WTC11 (cell line): ENCODE results near the gene FOXC1. TPM values are rescaled to one million over a fixed set of nuclear protein-coding genes. Genes with fewer than 3 reads are reported as not detected.
A peak's percentile ranks its signal among the peaks of the same experiment; 100 is the strongest.

ENCODE experiments used
- ATAC-seq: fragments of 200-7000 bp; cut with Tn5 transposase; 2 replicates; pipeline ENCODE4 v1.10.0; 2021; ENCODE audit warnings: mild to moderate bottlenecking, moderate library complexity
- CTCF ChIA-PET: fragments of 300-600 bp; sonication (Branson Sonifier 250); formaldehyde crosslinking; loops from one replicate; lab custom pipeline; 2021; ENCODE audit warnings: antibody characterized with exemption; lab: Charles Lee
- POLR2A ChIA-PET: fragments of 350-600 bp; sonication (Branson Sonifier 250); formaldehyde crosslinking; loops from one replicate; lab custom pipeline; 2021; ENCODE audit warnings: antibody characterized with exemption; lab: Charles Lee
- DNase-seq: peaks from one replicate; pipeline ENCODE4 v3.0.0; 2021; ENCODE audit warnings: low spot score
- H3K27ac Mint-ChIP-seq: 2 replicates; pipeline ENCODE4 v1.8.0; 2021; ENCODE audit warnings: mixed read lengths
- H3K27me3 Mint-ChIP-seq: 2 replicates; pipeline ENCODE4 v1.8.0; 2021; ENCODE audit warnings: low read depth, mild to moderate bottlenecking, moderate library complexity, mixed read lengths
- H3K36me3 Mint-ChIP-seq: 2 replicates; pipeline ENCODE4 v1.8.0; 2021; ENCODE audit warnings: mixed read lengths
- H3K4me1 Mint-ChIP-seq: 2 replicates; pipeline ENCODE4 v1.8.0; 2022; ENCODE audit warnings: mixed read lengths
- H3K4me3 Mint-ChIP-seq: 2 replicates; pipeline ENCODE4 v1.8.0; 2021; ENCODE audit warnings: mild to moderate bottlenecking, moderate library complexity, mixed read lengths
- H3K9me3 Mint-ChIP-seq: 2 replicates; pipeline ENCODE4 v1.8.0; 2021; ENCODE audit warnings: mixed read lengths
- CREM ChIP-seq: sonication (generic); formaldehyde crosslinking; IDR thresholded peaks from 2 replicates; pipeline ENCODE4 v1.8.1; 2022; ENCODE audit warnings: mild to moderate bottlenecking, missing genetic modification reagents, moderate library complexity
- ESRRA ChIP-seq: sonication (generic); formaldehyde crosslinking; IDR thresholded peaks from 2 replicates; pipeline ENCODE4 v1.8.1; 2022; ENCODE audit warnings: mild to moderate bottlenecking, missing genetic modification reagents, borderline replicate concordance
- ETV6 ChIP-seq: sonication (generic); formaldehyde crosslinking; IDR thresholded peaks from 2 replicates; pipeline ENCODE4 v1.8.1; 2022; ENCODE audit warnings: mild to moderate bottlenecking, missing genetic modification reagents
- GABPB1 ChIP-seq: sonication (generic); formaldehyde crosslinking; IDR thresholded peaks from 2 replicates; pipeline ENCODE4 v1.8.1; 2023; ENCODE audit warnings: mild to moderate bottlenecking, missing genetic modification reagents
- MYBL2 ChIP-seq: sonication (generic); formaldehyde crosslinking; IDR thresholded peaks from 2 replicates; pipeline ENCODE4 v1.8.1; 2023; ENCODE audit warnings: mild to moderate bottlenecking, moderate library complexity, missing genetic modification reagents
- NFATC4 ChIP-seq: fragments of 250-450 bp; sonication (Bioruptor Pico); IDR thresholded peaks from 2 replicates; pipeline ENCODE4 v1.9.0; 2021; ENCODE audit warnings: mild to moderate bottlenecking
- NFYB ChIP-seq: sonication (generic); formaldehyde crosslinking; conservative IDR thresholded peaks from 2 replicates; pipeline ENCODE4 v1.8.0; 2022; ENCODE audit warnings: low read depth, missing genetic modification reagents
- NR1H2 ChIP-seq: sonication (generic); formaldehyde crosslinking; IDR thresholded peaks from 2 replicates; pipeline ENCODE4 v1.9.0; 2021; ENCODE audit warnings: mild to moderate bottlenecking, moderate library complexity, missing genetic modification reagents
- NR3C1 ChIP-seq: sonication (generic); formaldehyde crosslinking; conservative IDR thresholded peaks from 2 replicates; pipeline ENCODE4 v1.8.1; 2023; ENCODE audit warnings: low read depth, mild to moderate bottlenecking, missing genetic modification reagents
- ZNF138 ChIP-seq: sonication (generic); formaldehyde crosslinking; conservative IDR thresholded peaks from 2 replicates; pipeline ENCODE4 v1.8.1; 2022; ENCODE audit warnings: mild to moderate bottlenecking, moderate library complexity, missing genetic modification reagents
- ZNF232 ChIP-seq: sonication (generic); formaldehyde crosslinking; IDR thresholded peaks from 2 replicates; pipeline ENCODE4 v1.8.0; 2022; ENCODE audit warnings: mild to moderate bottlenecking, missing genetic modification reagents
- ZNF263 ChIP-seq: sonication (generic); formaldehyde crosslinking; IDR thresholded peaks from 2 replicates; pipeline ENCODE4 v1.8.1; 2022; ENCODE audit warnings: low read depth, mild to moderate bottlenecking, moderate library complexity, missing genetic modification reagents
- ZNF416 ChIP-seq: fragments of 250-450 bp; sonication (Bioruptor Pico); IDR thresholded peaks from 2 replicates; pipeline ENCODE4 v1.9.0; 2021; ENCODE audit warnings: mild to moderate bottlenecking, inconsistent platforms
- ZNF423 ChIP-seq: fragments of 250-450 bp; sonication (Bioruptor Pico); IDR thresholded peaks from 2 replicates; pipeline ENCODE4 v2.1.2; 2022; ENCODE audit warnings: mild to moderate bottlenecking, moderate library complexity
- total RNA-seq: library from RNA; stranded (reverse); gene quantifications from 3 replicates; pipeline ENCODE4 v1.2.3, GENCODE V29; 2021
- TF ChIP-seq, protein P1 (sequence below): fragments of 250-450 bp; sonication (Bioruptor Pico); IDR thresholded peaks from 2 replicates; pipeline ENCODE4 v1.9.0; 2021; ENCODE audit warnings: mild to moderate bottlenecking
- TF ChIP-seq, protein P2 (sequence below): sonication (generic); formaldehyde crosslinking; IDR thresholded peaks from 2 replicates; pipeline ENCODE4 v1.8.0; 2022; ENCODE audit warnings: mild to moderate bottlenecking, missing genetic modification reagents
- TF ChIP-seq, protein P3 (sequence below): sonication (generic); formaldehyde crosslinking; IDR thresholded peaks from 2 replicates; pipeline ENCODE4 v1.8.1; 2022; ENCODE audit warnings: missing genetic modification reagents, borderline replicate concordance

FOXC1 gene
- total RNA-seq, 1 experiment from 2014 or later: 10.7 TPM

DNA sequence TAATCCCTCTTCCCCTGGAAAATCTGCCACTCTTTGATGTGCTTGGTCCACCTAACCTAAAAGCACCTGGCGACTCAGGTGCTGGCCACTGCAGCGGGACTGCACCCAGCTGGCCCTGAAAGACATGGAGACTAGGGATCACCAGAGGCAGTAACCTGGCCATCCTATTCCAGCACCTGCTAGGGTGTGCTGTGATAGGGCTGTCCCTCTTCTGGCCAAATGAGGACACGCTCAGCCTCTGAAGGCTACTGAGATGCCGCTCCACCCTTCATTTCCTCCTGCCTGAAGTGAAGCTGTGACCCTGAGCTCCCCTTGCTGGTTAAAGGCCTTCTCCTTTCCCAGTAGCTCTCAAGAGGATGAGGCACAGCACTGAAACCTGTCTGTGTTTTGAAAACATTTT lies 24.4 kb downstream of the FOXC1 start:
- no peak for DNase-seq
- Mint-ChIP-seq H3K27ac (no peak overlapping the region), H3K4me1 (peaks cover 3% of the 10 kb centered on the region; the same call in 1 of the 2 replicates), H3K36me3 (no peaks in the 10 kb centered on the region), H3K4me3 (no peak overlapping the region), H3K9me3 (no peaks in the 10 kb centered on the region), H3K27me3 (peaks cover 14% of the 10 kb centered on the region)
- TF ChIP-seq, protein P1, sequence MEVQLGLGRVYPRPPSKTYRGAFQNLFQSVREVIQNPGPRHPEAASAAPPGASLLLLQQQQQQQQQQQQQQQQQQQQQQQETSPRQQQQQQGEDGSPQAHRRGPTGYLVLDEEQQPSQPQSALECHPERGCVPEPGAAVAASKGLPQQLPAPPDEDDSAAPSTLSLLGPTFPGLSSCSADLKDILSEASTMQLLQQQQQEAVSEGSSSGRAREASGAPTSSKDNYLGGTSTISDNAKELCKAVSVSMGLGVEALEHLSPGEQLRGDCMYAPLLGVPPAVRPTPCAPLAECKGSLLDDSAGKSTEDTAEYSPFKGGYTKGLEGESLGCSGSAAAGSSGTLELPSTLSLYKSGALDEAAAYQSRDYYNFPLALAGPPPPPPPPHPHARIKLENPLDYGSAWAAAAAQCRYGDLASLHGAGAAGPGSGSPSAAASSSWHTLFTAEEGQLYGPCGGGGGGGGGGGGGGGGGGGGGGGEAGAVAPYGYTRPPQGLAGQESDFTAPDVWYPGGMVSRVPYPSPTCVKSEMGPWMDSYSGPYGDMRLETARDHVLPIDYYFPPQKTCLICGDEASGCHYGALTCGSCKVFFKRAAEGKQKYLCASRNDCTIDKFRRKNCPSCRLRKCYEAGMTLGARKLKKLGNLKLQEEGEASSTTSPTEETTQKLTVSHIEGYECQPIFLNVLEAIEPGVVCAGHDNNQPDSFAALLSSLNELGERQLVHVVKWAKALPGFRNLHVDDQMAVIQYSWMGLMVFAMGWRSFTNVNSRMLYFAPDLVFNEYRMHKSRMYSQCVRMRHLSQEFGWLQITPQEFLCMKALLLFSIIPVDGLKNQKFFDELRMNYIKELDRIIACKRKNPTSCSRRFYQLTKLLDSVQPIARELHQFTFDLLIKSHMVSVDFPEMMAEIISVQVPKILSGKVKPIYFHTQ: no peak
- TF ChIP-seq, protein P2, sequence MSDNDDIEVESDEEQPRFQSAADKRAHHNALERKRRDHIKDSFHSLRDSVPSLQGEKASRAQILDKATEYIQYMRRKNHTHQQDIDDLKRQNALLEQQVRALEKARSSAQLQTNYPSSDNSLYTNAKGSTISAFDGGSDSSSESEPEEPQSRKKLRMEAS (CRISPR knock-in tag): no peak
- no peak for TF ChIP-seq ZNF416 (CRISPR knock-in tag)
- no peak for TF ChIP-seq NFYB (CRISPR knock-in tag)
- TF ChIP-seq GABPB1 (CRISPR knock-in tag): no peak
- TF ChIP-seq, protein P3, sequence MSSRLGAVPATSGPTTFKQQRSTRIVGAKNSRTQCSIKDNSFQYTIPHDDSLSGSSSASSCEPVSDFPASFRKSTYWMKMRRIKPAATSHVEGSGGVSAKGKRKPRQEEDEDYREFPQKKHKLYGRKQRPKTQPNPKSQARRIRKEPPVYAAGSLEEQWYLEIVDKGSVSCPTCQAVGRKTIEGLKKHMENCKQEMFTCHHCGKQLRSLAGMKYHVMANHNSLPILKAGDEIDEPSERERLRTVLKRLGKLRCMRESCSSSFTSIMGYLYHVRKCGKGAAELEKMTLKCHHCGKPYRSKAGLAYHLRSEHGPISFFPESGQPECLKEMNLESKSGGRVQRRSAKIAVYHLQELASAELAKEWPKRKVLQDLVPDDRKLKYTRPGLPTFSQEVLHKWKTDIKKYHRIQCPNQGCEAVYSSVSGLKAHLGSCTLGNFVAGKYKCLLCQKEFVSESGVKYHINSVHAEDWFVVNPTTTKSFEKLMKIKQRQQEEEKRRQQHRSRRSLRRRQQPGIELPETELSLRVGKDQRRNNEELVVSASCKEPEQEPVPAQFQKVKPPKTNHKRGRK: no peak
- no peak for TF ChIP-seq NR3C1
- no peak for TF ChIP-seq ESRRA (CRISPR knock-in tag)
- TF ChIP-seq ZNF138 (CRISPR knock-in tag): no peak
- no peak for TF ChIP-seq ZNF232
- ChIA-PET POLR2A (no interaction called here), CTCF (no interaction called here)
- ATAC-seq: peak; percentile 43

DNA sequence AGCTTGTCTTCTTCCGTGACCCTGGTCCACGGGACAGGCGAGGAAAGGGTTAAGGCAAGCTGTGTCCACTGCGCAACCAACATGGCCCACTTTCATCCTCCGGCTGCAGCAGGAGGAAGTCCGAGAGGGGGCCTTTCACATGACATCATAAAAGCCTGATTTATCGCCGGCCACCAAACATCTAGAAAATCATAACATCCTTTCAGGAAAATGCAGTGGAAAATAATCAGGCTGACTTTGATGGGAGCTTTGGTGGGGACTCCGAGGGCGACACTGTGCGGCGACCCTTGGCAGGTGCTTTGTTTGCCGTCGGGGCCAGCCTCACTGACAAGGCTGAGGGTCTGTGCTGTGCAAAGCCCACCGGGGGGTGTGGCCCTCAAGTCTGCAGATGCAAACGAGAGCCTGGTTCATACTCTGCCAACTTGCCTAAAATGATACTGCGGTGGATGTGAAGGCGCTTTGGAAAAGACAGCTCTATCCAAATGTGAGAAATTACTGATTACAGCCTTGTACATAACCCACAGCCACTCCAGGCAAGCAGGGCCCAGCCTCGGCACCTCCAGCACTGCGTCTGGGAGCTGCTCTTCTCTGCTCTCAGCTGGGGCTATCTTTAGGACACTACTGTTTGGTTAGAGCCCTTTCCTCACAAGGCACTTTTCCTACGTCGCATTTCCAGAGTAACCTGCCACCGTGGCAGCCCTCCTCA lies 25.7 kb downstream of the FOXC1 start:
- H3K9me3 Mint-ChIP-seq: no peaks in the 10 kb centered on the region

DNA sequence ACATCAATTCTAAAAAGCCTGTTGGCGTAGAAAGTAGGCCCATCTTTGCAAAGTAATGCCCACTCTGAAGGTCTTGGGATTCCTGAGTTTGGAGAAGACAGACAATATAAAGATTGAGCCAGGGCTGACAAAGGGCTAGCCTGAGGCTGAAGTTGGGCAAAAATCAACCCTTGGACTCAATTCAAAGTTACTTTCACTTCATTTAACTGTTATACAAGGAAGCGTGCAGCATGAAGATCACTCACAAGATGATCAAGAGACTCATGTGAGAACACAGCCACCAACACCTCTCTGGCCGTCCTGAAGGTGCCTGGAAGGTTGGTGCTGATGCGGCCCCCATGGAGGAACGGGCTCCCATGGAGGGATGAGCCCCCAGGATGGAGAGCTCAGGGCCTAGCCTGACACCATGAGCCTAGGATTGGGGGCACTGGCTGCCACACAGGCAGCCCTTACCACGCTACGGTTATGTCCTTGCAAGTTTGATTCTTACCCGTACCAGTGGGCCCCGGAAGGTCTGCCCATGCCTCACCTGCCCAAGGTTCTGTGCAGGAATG lies 26.6 kb downstream of the FOXC1 start:
- Mint-ChIP-seq H3K9me3 (no peaks in the 10 kb centered on the region), H3K27me3 (no peaks in the 10 kb centered on the region; the same call in 1 of the 2 replicates), H3K4me3 (no peak overlapping the region), H3K4me1 (no peaks in the 10 kb centered on the region), H3K36me3 (no peaks in the 10 kb centered on the region), H3K27ac (no peak overlapping the region)
- CTCF ChIA-PET: no interaction called here
- POLR2A ChIA-PET: no interaction called here
- TF ChIP-seq NR1H2 (CRISPR knock-in tag) (no peak), ZNF263 (CRISPR knock-in tag) (no peak), MYBL2 (CRISPR knock-in tag) (no peak), ETV6 (CRISPR knock-in tag) (no peak), CREM (CRISPR knock-in tag) (no peak)
- ATAC-seq (no peak), DNase-seq (no peak)

More for the DNA sequence above, 25.7 kb downstream of the FOXC1 start:
- no peak overlapping the region for H3K4me3 Mint-ChIP-seq
- TF ChIP-seq ZNF423 (CRISPR knock-in tag) (no peak), NFATC4 (CRISPR knock-in tag) (no peak)
- TF ChIP-seq, protein P1: no peak
- no peaks in the 10 kb centered on the region for H3K36me3 Mint-ChIP-seq
- ChIA-PET CTCF (no interaction called here), POLR2A (no interaction called here)
- ATAC-seq (no peak), DNase-seq (no peak)
- peaks cover 4% of the 10 kb centered on the region; the same call in 1 of the 2 replicates for H3K27me3 Mint-ChIP-seq
- no peak overlapping the region for H3K27ac Mint-ChIP-seq
- H3K4me1 Mint-ChIP-seq: no peaks in the 10 kb centered on the region
